ENCODE measurements around the gene SIN3B.

The SIN3B gene

GRCh38 chr19:16825312-16826052 is 3.7 kb upstream of the SIN3B start:
- DNase-seq (ENCODE audit: low read depth in 2 of 2) = peak; percentile 49 to 61

GRCh38 chr19:16829822-16830289 is 658 bp downstream of the SIN3B start:
- DNase-seq (ENCODE audit: low read depth in 2 of 2) = no peak

GRCh38 chr19:16830679-16831078 is 1.5 kb downstream of the SIN3B start:
- DNase-seq (ENCODE audit: low read depth in 2 of 2) = no peak

GRCh38 chr19:16831531-16831930 is 2.3 kb downstream of the SIN3B start:
- DNase-seq (ENCODE audit: low read depth in 2 of 2) = no peak

GRCh38 chr19:16834747-16835146 is 5.5 kb downstream of the SIN3B start:
- DNase-seq (ENCODE audit: low read depth in 2 of 2) = no peak

GRCh38 chr19:16836115-16837034 is 7.2 kb downstream of the SIN3B start:
- no peak for DNase-seq (ENCODE audit: low read depth in 2 of 2)

GRCh38 chr19:16837035-16837362 is 7.8 kb downstream of the SIN3B start:
- DNase-seq (ENCODE audit: low read depth in 2 of 2) = no peak

- no peak for DNase-seq (ENCODE audit: low read depth in 2 of 2)
Measured at GRCh38 chr19:16841391-16841926, 12.3 kb downstream of the SIN3B start.

- no peak for DNase-seq (ENCODE audit: low read depth in 2 of 2)
Measured at GRCh38 chr19:16846901-16847300, 17.7 kb downstream of the SIN3B start.

- DNase-seq (ENCODE audit: low read depth in 2 of 2) = no peak
Measured at GRCh38 chr19:16847430-16847829, 18.2 kb downstream of the SIN3B start.

GRCh38 chr19:16849168-16849567 is 20.0 kb downstream of the SIN3B start:
- DNase-seq (ENCODE audit: low read depth in 2 of 2) = no peak

GRCh38 chr19:16850133-16850532 is 20.9 kb downstream of the SIN3B start:
- DNase-seq (ENCODE audit: low read depth in 2 of 2) = no peak

GRCh38 chr19:16851031-16851712 is 22.0 kb downstream of the SIN3B start:
- DNase-seq (ENCODE audit: low read depth in 2 of 2) = no peak

GRCh38 chr19:16853066-16853465 is 23.9 kb downstream of the SIN3B start:
- DNase-seq (ENCODE audit: low read depth in 2 of 2) = no peak

GRCh38 chr19:16856091-16856490 is 26.9 kb downstream of the SIN3B start:
- DNase-seq (ENCODE audit: low read depth in 2 of 2) = no peak

- no peak for DNase-seq (ENCODE audit: low read depth in 2 of 2)
Measured at GRCh38 chr19:16859626-16860025, 30.4 kb downstream of the SIN3B start.

GRCh38 chr19:16860118-16860517 is 30.9 kb downstream of the SIN3B start:
- no peak for DNase-seq (ENCODE audit: low read depth in 2 of 2)

- DNase-seq (ENCODE audit: low read depth in 2 of 2) = no peak
Measured at GRCh38 chr19:16861011-16861410, 31.8 kb downstream of the SIN3B start.

GRCh38 chr19:16861834-16862233 is 32.6 kb downstream of the SIN3B start:
- no peak for DNase-seq (ENCODE audit: low read depth in 2 of 2)

- DNase-seq (ENCODE audit: low read depth in 2 of 2) = no peak
Measured at GRCh38 chr19:16862826-16863415, 33.7 kb downstream of the SIN3B start.

- DNase-seq (ENCODE audit: low read depth in 2 of 2) = no peak
Measured at GRCh38 chr19:16867211-16867610, 38.0 kb downstream of the SIN3B start.

Data from fibroblast of skin of left biceps (primary cell).